ENCODE data around the gene NDRG3. TPM values are rescaled to one million over a fixed set of nuclear protein-coding genes. Genes with fewer than 3 reads are reported as not detected.

The NDRG3 gene
- total RNA-seq, 1 donor from 2014 or later: 26.8 TPM

GRCh38 chr20:36777167-36777566 is 31.3 kb upstream of the NDRG3 start:
- no peak overlapping the region for H3K27ac Mint-ChIP-seq

DNA sequence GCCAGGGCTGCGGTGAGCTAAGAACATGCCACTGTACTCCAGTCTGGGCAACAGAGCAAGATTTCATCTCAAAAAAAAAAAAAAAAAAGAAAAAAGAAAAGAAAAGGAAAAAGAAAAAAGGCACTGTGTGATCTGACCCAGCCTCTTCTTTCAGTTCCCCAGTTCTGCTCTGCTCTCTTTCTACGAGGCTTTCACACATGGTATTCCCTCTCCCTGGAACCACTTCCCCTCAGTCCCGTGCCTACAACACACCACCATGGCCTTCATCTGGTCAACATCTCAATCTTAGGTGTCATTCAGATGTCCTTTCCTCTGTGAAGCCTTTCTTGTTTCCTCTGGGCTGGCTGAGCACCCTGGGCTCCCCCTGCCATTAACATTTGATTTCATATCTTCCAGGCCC is 29.9 kb upstream of the NDRG3 start:
- DNase-seq (ENCODE audit: low spot score): no peak
- H3K36me3 Mint-ChIP-seq (ENCODE audit: low read depth): peaks cover 9% of the 10 kb centered on the region
- H3K4me1 Mint-ChIP-seq (ENCODE audit: low read depth): peaks cover 17% of the 10 kb centered on the region
- no peak overlapping the region for H3K4me3 Mint-ChIP-seq (ENCODE audit: low read depth)
- H3K27ac Mint-ChIP-seq: no peak overlapping the region
- H3K27me3 Mint-ChIP-seq (ENCODE audit: low read depth): no peaks in the 10 kb centered on the region
- intact Hi-C loops (cut with micrococcal nuclease): no loop called here
- no peaks in the 10 kb centered on the region for H3K9me3 Mint-ChIP-seq

More at GRCh38 chr20:36777167-36777566, 31.3 kb upstream of the NDRG3 start:
- no peak for DNase-seq (ENCODE audit: low spot score)
- intact Hi-C loops (cut with micrococcal nuclease): no loop called here
- H3K36me3 Mint-ChIP-seq (ENCODE audit: low read depth): no peaks in the 10 kb centered on the region
- H3K27me3 Mint-ChIP-seq (ENCODE audit: low read depth): no peaks in the 10 kb centered on the region
- no peak overlapping the region for H3K4me3 Mint-ChIP-seq (ENCODE audit: low read depth)
- H3K4me1 Mint-ChIP-seq (ENCODE audit: low read depth): peaks cover 7% of the 10 kb centered on the region
- H3K9me3 Mint-ChIP-seq: no peaks in the 10 kb centered on the region

DNA sequence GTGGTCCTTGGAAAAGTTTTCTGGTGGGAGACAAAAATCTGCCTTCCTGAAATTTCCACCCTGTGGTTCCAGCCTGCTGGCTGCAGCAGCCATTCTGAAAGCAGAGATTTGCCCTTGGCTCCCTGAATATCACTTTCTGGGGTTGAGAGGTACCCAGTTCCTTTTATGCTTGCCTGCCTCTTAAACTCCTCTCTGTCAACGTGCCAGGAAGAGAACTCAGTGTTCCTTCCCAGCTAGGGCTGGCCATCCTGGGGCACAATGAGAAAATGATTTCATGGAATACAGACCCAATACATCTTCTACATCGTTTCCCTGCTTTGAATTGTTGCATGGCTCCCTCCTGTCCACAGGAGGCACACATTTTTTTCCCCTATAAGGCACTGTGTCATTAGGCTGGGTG is 29.3 kb upstream of the NDRG3 start:
- Mint-ChIP-seq H3K4me1 (ENCODE audit: low read depth) (peaks cover 21% of the 10 kb centered on the region), H3K36me3 (ENCODE audit: low read depth) (peaks cover 12% of the 10 kb centered on the region), H3K27ac (peak overlapping the region; percentile 36), H3K27me3 (ENCODE audit: low read depth) (no peaks in the 10 kb centered on the region), H3K4me3 (ENCODE audit: low read depth) (peak overlapping the region; percentile 59), H3K9me3 (no peaks in the 10 kb centered on the region)
- no peak for DNase-seq (ENCODE audit: low spot score)
- intact Hi-C loops (cut with micrococcal nuclease): no loop called here

- DNase-seq (ENCODE audit: low spot score): peak; percentile 98
- H3K27me3 Mint-ChIP-seq (ENCODE audit: low read depth): no peaks in the 10 kb centered on the region
- peak within 1 kb of the TSS; percentile 92 for H3K4me3 Mint-ChIP-seq (ENCODE audit: low read depth)
- H3K9me3 Mint-ChIP-seq: no peaks in the 10 kb centered on the region
- peaks cover 19% of the 10 kb centered on the region for H3K36me3 Mint-ChIP-seq (ENCODE audit: low read depth)
- H3K4me1 Mint-ChIP-seq (ENCODE audit: low read depth): peaks cover 26% of the 10 kb centered on the region
- peak within 1 kb of the TSS; percentile 98 for H3K27ac Mint-ChIP-seq
- intact Hi-C loops (cut with micrococcal nuclease): loop anchor here (2.0 kb wide), 1 partner anchor 27 kb away; the partner anchor contains the start of gene NDRG3
Observed at GRCh38 chr20:36773597-36774390, 27.9 kb upstream of the NDRG3 start, which contains the start of gene DSN1. TSS of gene DSN1 (minus strand) at chr20:36773763. CDS start at chr20:36771458, 2,305 bp downstream.

DNA sequence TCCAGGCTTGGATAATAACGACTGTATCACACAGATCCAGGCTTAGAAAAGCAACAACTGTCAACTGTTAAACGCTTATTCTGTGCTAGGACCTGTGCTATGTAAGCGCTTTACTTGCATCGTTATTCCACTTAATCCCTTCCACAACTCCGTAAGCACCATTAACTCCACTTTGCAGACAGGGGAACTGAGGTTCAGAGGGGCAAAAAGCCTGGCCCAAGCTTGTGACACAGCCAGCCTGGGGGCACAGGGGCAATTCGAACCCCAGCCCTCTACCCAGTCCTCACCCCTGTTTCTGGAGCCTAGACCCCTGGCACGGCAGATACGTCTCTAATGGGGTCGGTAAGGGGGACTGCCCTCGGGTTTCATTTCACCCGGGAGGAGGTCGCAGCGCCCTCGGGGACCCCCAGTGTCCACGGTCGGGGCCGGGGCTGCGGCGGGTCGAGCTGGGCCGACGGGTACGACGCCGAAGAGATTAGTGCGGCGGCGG is 27.3 kb upstream of the NDRG3 start:
- intact Hi-C loops (cut with micrococcal nuclease): loop anchor here (2.0 kb wide), 1 partner anchor 26 kb away; the partner anchor contains the start of gene NDRG3
- peak overlapping the region; percentile 92 for H3K4me3 Mint-ChIP-seq (ENCODE audit: low read depth)
- H3K4me1 Mint-ChIP-seq (ENCODE audit: low read depth): peaks cover 26% of the 10 kb centered on the region
- H3K27ac Mint-ChIP-seq: peak overlapping the region; percentile 98
- no peaks in the 10 kb centered on the region for H3K9me3 Mint-ChIP-seq
- no peak for DNase-seq (ENCODE audit: low spot score)
- no peaks in the 10 kb centered on the region for H3K27me3 Mint-ChIP-seq (ENCODE audit: low read depth)
- peaks cover 19% of the 10 kb centered on the region for H3K36me3 Mint-ChIP-seq (ENCODE audit: low read depth)

GRCh38 chr20:36770680-36771079 is 24.8 kb upstream of the NDRG3 start:
- Mint-ChIP-seq H3K9me3 (no peaks in the 10 kb centered on the region), H3K4me3 (ENCODE audit: low read depth) (no peak overlapping the region), H3K4me1 (ENCODE audit: low read depth) (peaks cover 26% of the 10 kb centered on the region), H3K27me3 (ENCODE audit: low read depth) (no peaks in the 10 kb centered on the region), H3K36me3 (ENCODE audit: low read depth) (peaks cover 19% of the 10 kb centered on the region), H3K27ac (peak overlapping the region; percentile 36)
- intact Hi-C loops (cut with micrococcal nuclease): no loop called here
- DNase-seq (ENCODE audit: low spot score): no peak

- peaks cover 26% of the 10 kb centered on the region for H3K4me1 Mint-ChIP-seq (ENCODE audit: low read depth)
- H3K36me3 Mint-ChIP-seq (ENCODE audit: low read depth): peaks cover 28% of the 10 kb centered on the region
- H3K27me3 Mint-ChIP-seq (ENCODE audit: low read depth): no peaks in the 10 kb centered on the region
- no peak overlapping the region for H3K27ac Mint-ChIP-seq
- no peak overlapping the region for H3K4me3 Mint-ChIP-seq (ENCODE audit: low read depth)
- intact Hi-C loops (cut with micrococcal nuclease): no loop called here
- DNase-seq (ENCODE audit: low spot score): no peak
- no peaks in the 10 kb centered on the region for H3K9me3 Mint-ChIP-seq
Observed at GRCh38 chr20:36768768-36769430, 23.0 kb upstream of the NDRG3 start.

DNA sequence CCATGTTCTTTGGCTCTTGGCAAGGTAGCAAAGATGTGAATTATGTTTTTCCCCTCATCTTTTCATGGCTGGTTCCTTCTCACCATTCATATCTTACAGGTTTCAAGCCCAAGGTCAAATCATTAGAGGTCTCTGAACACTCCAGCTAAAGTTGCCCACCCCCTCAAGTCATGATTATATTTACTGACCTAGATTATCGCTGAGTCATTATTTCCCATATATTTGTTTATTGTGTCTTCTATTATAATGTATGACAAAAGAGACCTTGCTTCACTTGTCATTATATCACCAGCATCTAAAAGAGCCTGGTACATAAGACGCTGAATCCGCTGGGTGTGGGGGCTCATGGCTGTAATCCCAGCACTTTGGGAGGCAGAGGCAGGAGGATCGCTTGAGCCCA is 15.2 kb upstream of the NDRG3 start:
- no peak for DNase-seq (ENCODE audit: low spot score)
- no peak overlapping the region for H3K4me3 Mint-ChIP-seq (ENCODE audit: low read depth)
- H3K36me3 Mint-ChIP-seq (ENCODE audit: low read depth): peaks cover 40% of the 10 kb centered on the region
- no peaks in the 10 kb centered on the region for H3K9me3 Mint-ChIP-seq
- intact Hi-C loops (cut with micrococcal nuclease): no loop called here
- peaks cover 9% of the 10 kb centered on the region for H3K4me1 Mint-ChIP-seq (ENCODE audit: low read depth)
- no peaks in the 10 kb centered on the region for H3K27me3 Mint-ChIP-seq (ENCODE audit: low read depth)
- no peak overlapping the region for H3K27ac Mint-ChIP-seq

DNA sequence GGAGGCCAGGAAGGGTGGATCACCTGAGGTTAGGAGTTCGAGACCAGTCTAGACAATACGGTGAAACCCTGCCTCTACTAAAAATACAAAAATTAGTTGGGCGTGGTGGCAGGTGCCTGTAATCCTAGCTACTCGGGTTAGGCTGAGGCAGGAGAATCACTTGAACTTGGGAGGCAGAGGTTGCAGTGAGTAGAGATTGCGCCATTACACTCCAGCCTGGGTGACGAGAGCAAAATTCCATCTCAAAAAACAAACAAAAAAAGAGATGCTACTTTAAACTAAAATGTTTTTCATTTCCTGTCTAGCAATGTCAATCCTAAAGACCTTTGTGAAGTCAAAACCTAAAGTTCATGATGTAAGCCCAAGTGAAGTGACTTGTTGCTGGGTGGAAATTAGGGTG is 14.8 kb upstream of the NDRG3 start:
- no peak overlapping the region for H3K4me3 Mint-ChIP-seq (ENCODE audit: low read depth)
- DNase-seq (ENCODE audit: low spot score): no peak
- no peaks in the 10 kb centered on the region for H3K27me3 Mint-ChIP-seq (ENCODE audit: low read depth)
- H3K36me3 Mint-ChIP-seq (ENCODE audit: low read depth): peaks cover 43% of the 10 kb centered on the region
- peaks cover 9% of the 10 kb centered on the region for H3K4me1 Mint-ChIP-seq (ENCODE audit: low read depth)
- H3K27ac Mint-ChIP-seq: no peak overlapping the region
- intact Hi-C loops (cut with micrococcal nuclease): no loop called here
- no peaks in the 10 kb centered on the region for H3K9me3 Mint-ChIP-seq

DNA sequence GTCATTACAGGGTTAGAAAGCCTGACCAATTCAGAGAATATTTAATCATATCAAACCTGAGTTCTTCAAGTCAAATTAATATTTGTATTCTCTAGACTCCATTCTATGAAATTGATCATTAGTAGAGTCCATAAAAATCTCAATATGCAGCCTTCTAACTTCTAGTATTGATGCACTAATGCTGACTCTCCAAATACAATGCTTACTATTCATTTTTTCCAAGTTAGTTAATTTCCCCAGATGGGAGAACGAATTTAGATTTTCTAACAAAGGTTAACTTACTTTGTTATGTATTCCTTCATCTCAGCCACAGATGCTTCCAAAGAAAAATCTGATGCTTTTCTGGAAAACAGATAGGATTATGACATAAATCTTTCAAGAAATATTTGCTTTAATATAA is 12.4 kb upstream of the NDRG3 start:
- intact Hi-C loops (cut with micrococcal nuclease): loop anchor here (10.0 kb wide), 1 partner anchor 113 kb away; the partner anchor contains the start of gene SLA2
- Mint-ChIP-seq H3K4me3 (ENCODE audit: low read depth) (no peak overlapping the region), H3K9me3 (no peaks in the 10 kb centered on the region), H3K4me1 (ENCODE audit: low read depth) (peaks cover 13% of the 10 kb centered on the region), H3K36me3 (ENCODE audit: low read depth) (peaks cover 51% of the 10 kb centered on the region), H3K27ac (no peak overlapping the region), H3K27me3 (ENCODE audit: low read depth) (no peaks in the 10 kb centered on the region)
- no peak for DNase-seq (ENCODE audit: low spot score)

DNA sequence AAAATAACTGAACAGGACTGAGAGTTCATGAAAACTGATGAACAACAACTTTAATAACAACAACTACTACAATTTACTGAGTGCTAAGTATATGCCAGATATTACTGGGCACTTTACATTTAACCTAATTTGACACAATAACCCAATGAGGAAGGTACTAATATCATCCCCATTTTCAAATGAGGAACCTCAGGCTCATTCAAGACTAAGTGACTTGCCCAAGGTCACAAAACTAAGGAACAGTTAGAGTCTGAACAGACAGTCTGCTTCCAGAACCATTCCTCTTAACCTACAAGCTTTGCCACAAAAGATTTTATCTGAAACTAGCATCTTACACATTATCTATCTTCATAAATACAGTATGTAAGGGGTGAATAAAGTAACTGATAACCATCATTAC is 10.6 kb upstream of the NDRG3 start:
- Mint-ChIP-seq H3K27me3 (ENCODE audit: low read depth) (no peaks in the 10 kb centered on the region), H3K4me1 (ENCODE audit: low read depth) (peaks cover 13% of the 10 kb centered on the region), H3K9me3 (no peaks in the 10 kb centered on the region), H3K27ac (no peak overlapping the region), H3K4me3 (ENCODE audit: low read depth) (no peak overlapping the region), H3K36me3 (ENCODE audit: low read depth) (peaks cover 68% of the 10 kb centered on the region)
- intact Hi-C loops (cut with micrococcal nuclease): loop anchor here (10.0 kb wide), 1 partner anchor 112 kb away; the partner anchor contains the start of gene SLA2
- DNase-seq (ENCODE audit: low spot score): no peak

DNA sequence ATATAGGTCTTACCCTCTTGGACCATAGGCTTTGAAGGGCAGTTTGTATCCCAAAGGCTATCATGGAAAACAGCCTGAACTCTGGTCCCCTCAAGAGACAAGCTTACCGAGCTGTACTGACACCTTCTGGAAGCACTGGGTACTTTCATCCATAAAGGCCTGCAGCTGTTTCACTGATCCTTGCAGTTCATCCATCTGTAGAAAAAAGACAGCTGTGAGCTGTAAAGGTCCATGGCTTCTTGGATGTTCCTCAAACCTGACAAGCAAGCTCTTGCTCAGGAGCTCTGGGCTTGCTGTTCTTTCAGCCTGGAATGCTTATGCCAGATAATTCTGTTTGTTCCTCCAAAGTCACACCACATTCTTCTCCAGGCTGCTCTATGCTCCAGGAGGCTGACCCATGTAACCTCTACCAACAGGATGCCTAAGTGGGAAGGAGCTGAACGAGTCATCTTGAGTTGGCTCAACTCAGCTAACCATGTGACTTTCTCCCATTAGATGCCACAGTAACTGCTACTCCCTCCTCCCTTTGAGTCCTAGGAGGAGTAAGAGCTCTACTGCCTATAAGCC is 8.8 kb upstream of the NDRG3 start:
- DNase-seq (ENCODE audit: low spot score): peak; percentile 31
- intact Hi-C loops (cut with micrococcal nuclease): loop anchor here (10.0 kb wide), 1 partner anchor 110 kb away; the partner anchor contains the start of gene SLA2
- peaks cover 64% of the 10 kb centered on the region for H3K36me3 Mint-ChIP-seq (ENCODE audit: low read depth)
- H3K27ac Mint-ChIP-seq: no peak overlapping the region
- H3K4me3 Mint-ChIP-seq (ENCODE audit: low read depth): no peak overlapping the region
- H3K27me3 Mint-ChIP-seq (ENCODE audit: low read depth): no peaks in the 10 kb centered on the region
- H3K9me3 Mint-ChIP-seq: no peaks in the 10 kb centered on the region
- H3K4me1 Mint-ChIP-seq (ENCODE audit: low read depth): peaks cover 10% of the 10 kb centered on the region
